HepG2 (cell line): ENCODE measurements around the gene CD8A. TPM values are rescaled to one million over a fixed set of nuclear protein-coding genes. Genes with fewer than 3 reads are reported as not detected.

Experiments used
- ARID4A ChIP-seq: sonication (generic); formaldehyde crosslinking; IDR thresholded peaks from 2 replicates; pipeline ENCODE4 v1.5.0; 2020; ENCODE audit warnings: mild to moderate bottlenecking, missing genetic modification reagents, borderline replicate concordance
- CCAR2 ChIP-seq: fragments of 200-400 bp; formaldehyde crosslinking; optimal IDR thresholded peaks from 2 replicates; pipeline ENCODE3; 2018; ENCODE audit warnings: low read depth, mild to moderate bottlenecking, low read length, moderate library complexity
- KAT2B ChIP-seq: fragments of 150-350 bp; IDR thresholded peaks from 2 replicates; pipeline ENCODE4 v1.6.1; 2014; ENCODE audit warnings: low read depth, low read length, borderline replicate concordance
- PHF5A ChIP-seq: IDR thresholded peaks from one replicate; pipeline ENCODE4 v1.6.1; 2018; ENCODE audit warnings: low read depth, missing genetic modification reagents; ENCODE audit not compliant: unreplicated experiment
- RORA ChIP-seq: sonication (generic); formaldehyde crosslinking; IDR thresholded peaks from 2 replicates; pipeline ENCODE4 v1.5.0; 2020; ENCODE audit warnings: mild to moderate bottlenecking, missing genetic modification reagents, moderate library complexity
- ZNF292 ChIP-seq: sonication (generic); formaldehyde crosslinking; IDR thresholded peaks from 2 replicates; pipeline ENCODE4 v1.8.1; 2022; ENCODE audit warnings: mild to moderate bottlenecking, low read depth, missing genetic modification reagents, borderline replicate concordance
- ZNF616 ChIP-seq: sonication (generic); formaldehyde crosslinking; IDR thresholded peaks from 2 replicates; pipeline ENCODE4 v1.5.0; 2020; ENCODE audit warnings: low read depth, mild to moderate bottlenecking, missing genetic modification reagents
- ZNF777 ChIP-seq: sonication (generic); formaldehyde crosslinking; IDR thresholded peaks from 2 replicates; pipeline ENCODE4 v1.4.0; 2020; ENCODE audit warnings: missing genetic modification reagents
- polyA plus RNA-seq, 8 experiments: library from polyadenylated mRNA; depleted of rRNA in 3 of 8; stranded (reverse) in 7 of 8; unstranded in 1 of 8; fragments of >200 nt; fragmentation: Illumina TruSeq in 4 of 8; extraction: Trizol in 4 of 8; gene quantifications; 2 replicates each; pipeline versions ENCODE4 v1.2.1 to v1.2.3, GENCODE V29; 2011 to 2016; ENCODE audit warnings: low read depth in 4 of 8, missing spikeins in 1 of 8, mixed read lengths in 1 of 8; ENCODE audit not compliant: insufficient read depth in 1 of 8
- total RNA-seq, 5 experiments: library from RNA; depleted of rRNA; stranded (reverse); fragments of >200 nt; fragmentation: Illumina TruSeq; extraction: Trizol; gene quantifications; 2 replicates each; pipeline ENCODE4 v1.2.3, GENCODE V29; 2016; ENCODE audit warnings: low read depth in 1 of 5
- TF ChIP-seq, protein P1 (sequence below): sonication (generic); formaldehyde crosslinking; IDR thresholded peaks from 2 replicates; pipeline ENCODE4 v1.4.0; 2020; ENCODE audit warnings: missing genetic modification reagents, borderline replicate concordance

Gene CD8A
- total and polyA plus RNA-seq, 2 of the 13 experiments (the other 11 are each of a cell fraction or from before 2014, with no cell fraction given) = 0.09 TPM; not detected in 1

- TF ChIP-seq ARID4A (no peak), ZNF777 (CRISPR knock-in tag) (no peak), RORA (CRISPR knock-in tag) (no peak), CCAR2 (no peak), KAT2B (no peak), ZNF616 (no peak), PHF5A (CRISPR knock-in tag) (no peak), ZNF292 (no peak)
- TF ChIP-seq, protein P1, sequence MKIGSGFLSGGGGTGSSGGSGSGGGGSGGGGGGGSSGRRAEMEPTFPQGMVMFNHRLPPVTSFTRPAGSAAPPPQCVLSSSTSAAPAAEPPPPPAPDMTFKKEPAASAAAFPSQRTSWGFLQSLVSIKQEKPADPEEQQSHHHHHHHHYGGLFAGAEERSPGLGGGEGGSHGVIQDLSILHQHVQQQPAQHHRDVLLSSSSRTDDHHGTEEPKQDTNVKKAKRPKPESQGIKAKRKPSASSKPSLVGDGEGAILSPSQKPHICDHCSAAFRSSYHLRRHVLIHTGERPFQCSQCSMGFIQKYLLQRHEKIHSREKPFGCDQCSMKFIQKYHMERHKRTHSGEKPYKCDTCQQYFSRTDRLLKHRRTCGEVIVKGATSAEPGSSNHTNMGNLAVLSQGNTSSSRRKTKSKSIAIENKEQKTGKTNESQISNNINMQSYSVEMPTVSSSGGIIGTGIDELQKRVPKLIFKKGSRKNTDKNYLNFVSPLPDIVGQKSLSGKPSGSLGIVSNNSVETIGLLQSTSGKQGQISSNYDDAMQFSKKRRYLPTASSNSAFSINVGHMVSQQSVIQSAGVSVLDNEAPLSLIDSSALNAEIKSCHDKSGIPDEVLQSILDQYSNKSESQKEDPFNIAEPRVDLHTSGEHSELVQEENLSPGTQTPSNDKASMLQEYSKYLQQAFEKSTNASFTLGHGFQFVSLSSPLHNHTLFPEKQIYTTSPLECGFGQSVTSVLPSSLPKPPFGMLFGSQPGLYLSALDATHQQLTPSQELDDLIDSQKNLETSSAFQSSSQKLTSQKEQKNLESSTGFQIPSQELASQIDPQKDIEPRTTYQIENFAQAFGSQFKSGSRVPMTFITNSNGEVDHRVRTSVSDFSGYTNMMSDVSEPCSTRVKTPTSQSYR = no peak
Observed at GRCh38 chr2:86753606-86754005, 37.1 kb downstream of the CD8A start (continued).
